Smooth muscle cell (in vitro differentiated cells): Measurements from ENCODE around the gene CEP170B. TPM values are rescaled to one million over a fixed set of nuclear protein-coding genes. Genes with fewer than 3 reads are reported as not detected.

ENCODE experiments used
- DNase-seq: peaks from one replicate; lab custom pipeline; 2025; ENCODE audit not compliant: unreplicated experiment; lab: John Stamatoyannopoulos, UW
- H2AFZ ChIP-seq: fragments of 200-600 bp; sonication (generic); 2 replicates; pipeline ENCODE4 v1.6.0; 2016; ENCODE audit warnings: antibody characterized with exemption, low read depth, mild to moderate bottlenecking
- H3F3A ChIP-seq: fragments of 200-600 bp; sonication (generic); 2 replicates; pipeline ENCODE4 v1.6.0; 2017; ENCODE audit warnings: antibody characterized with exemption, low read depth
- H3K27ac ChIP-seq: fragments of 200-600 bp; sonication (generic); 2 replicates; pipeline ENCODE4 v1.5.1; 2016; ENCODE audit warnings: low read depth, mild to moderate bottlenecking
- H3K27me3 ChIP-seq: fragments of 200-600 bp; sonication (generic); 2 replicates; pipeline ENCODE4 v1.6.1; 2016; ENCODE audit warnings: low read depth, mild to moderate bottlenecking
- H3K36me3 ChIP-seq: fragments of 200-600 bp; sonication (generic); 2 replicates; pipeline ENCODE4 v1.5.1; 2016; ENCODE audit warnings: low read depth
- H3K4me1 ChIP-seq: fragments of 200-600 bp; sonication (generic); 2 replicates; pipeline ENCODE4 v1.5.1; 2016; ENCODE audit warnings: low read depth
- H3K4me2 ChIP-seq: fragments of 200-600 bp; sonication (generic); 2 replicates; pipeline ENCODE4 v1.6.0; 2016; ENCODE audit warnings: mild to moderate bottlenecking
- H3K4me3 ChIP-seq: fragments of 200-600 bp; sonication (generic); 2 replicates; pipeline ENCODE4 v1.5.1; 2016; ENCODE audit warnings: mild to moderate bottlenecking
- H3K79me2 ChIP-seq: fragments of 200-600 bp; sonication (generic); 2 replicates; pipeline ENCODE4 v1.6.0; 2016; ENCODE audit warnings: low read depth, mild to moderate bottlenecking
- H3K9ac ChIP-seq: fragments of 200-600 bp; sonication (generic); 2 replicates; pipeline ENCODE4 v1.6.0; 2016; ENCODE audit warnings: low read depth
- H3K9me3 ChIP-seq: fragments of 200-600 bp; sonication (generic); replicated peaks from 2 replicates; pipeline ENCODE4 v1.5.1; 2016; ENCODE audit warnings: low read depth
- H4K20me1 ChIP-seq: fragments of 200-600 bp; sonication (generic); 2 replicates; pipeline ENCODE4 v1.6.0; 2016; ENCODE audit warnings: low read depth
- WGBS: methylation state at CpG from one replicate; pipeline ENCODE4 v1.1.7; 2016; ENCODE audit warnings: low lambda C conversion rate; 5-methylcytosine and 5-hydroxymethylcytosine counted together
- polyA plus RNA-seq: library from polyadenylated mRNA; unstranded; fragments of >200 nt; fragmentation: Nextera tagmentation; extraction: Ambion mirVana; gene quantifications from 2 replicates; pipeline ENCODE4 v1.2.1, GENCODE V29; 2016
- total RNA-seq: library from RNA; depleted of rRNA; stranded (reverse); fragments of >200 nt; gene quantifications from 2 replicates; pipeline ENCODE4 v1.2.3, GENCODE V29; 2014
- TF ChIP-seq, protein P1 (sequence below): fragments of 200-600 bp; sonication (generic); IDR thresholded peaks from 2 replicates; pipeline ENCODE4 v1.5.1; 2017; ENCODE audit warnings: borderline replicate concordance, mild to moderate bottlenecking, antibody characterized with exemption; ENCODE audit not compliant: insufficient read depth, poor library complexity, severe bottlenecking

Gene CEP170B
- total and polyA plus RNA-seq, 2 experiments from 2014 or later = 5.9 to 9.8 TPM

DNA sequence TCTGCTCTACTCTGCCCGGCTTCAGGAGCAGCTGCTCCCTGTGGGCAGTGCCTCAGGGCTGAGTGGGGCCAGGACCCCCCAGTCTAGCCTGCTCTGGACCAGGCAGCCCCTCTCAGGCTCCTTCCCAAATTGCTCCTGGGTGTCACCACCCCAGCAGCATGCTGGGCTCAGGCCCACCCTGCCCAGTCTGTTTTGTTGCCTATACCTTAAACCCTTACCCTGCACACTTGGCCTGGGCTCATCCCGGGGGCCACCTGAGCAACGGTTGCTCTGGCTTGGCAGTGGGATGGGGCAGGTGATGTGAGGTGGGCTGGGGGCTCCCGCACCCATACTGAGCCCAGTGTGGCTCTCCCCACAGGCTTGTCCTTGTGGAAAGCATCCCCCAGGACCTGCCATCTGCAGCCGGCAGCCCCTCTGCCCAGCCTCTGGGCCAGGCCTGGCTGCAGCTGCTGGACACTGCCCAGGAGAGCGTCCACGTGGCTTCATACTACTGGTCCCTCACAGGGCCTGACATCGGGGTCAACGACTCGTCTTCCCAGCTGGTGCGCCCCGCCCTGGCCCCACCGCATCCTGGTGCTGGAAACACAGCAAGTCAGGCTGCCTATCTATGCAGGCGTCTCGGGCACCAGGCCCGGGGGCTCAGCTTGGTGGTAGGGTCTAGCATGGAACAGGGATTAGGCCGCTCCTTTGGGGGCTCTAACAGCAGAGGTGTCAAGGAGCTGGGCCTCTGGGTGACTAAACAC lies 63.5 kb downstream of the CEP170B start:
- no peaks in the 10 kb centered on the region for H3K4me1 ChIP-seq
- no peak overlapping the region for H3K9ac ChIP-seq
- H3K27me3 ChIP-seq = peaks cover 17% of the 10 kb centered on the region
- WGBS = 96% methylated on average over 17 of the region's 17 CpGs
- no peaks in the 10 kb centered on the region for H3K79me2 ChIP-seq
- H3K36me3 ChIP-seq = no peaks in the 10 kb centered on the region
- TF ChIP-seq, protein P1, sequence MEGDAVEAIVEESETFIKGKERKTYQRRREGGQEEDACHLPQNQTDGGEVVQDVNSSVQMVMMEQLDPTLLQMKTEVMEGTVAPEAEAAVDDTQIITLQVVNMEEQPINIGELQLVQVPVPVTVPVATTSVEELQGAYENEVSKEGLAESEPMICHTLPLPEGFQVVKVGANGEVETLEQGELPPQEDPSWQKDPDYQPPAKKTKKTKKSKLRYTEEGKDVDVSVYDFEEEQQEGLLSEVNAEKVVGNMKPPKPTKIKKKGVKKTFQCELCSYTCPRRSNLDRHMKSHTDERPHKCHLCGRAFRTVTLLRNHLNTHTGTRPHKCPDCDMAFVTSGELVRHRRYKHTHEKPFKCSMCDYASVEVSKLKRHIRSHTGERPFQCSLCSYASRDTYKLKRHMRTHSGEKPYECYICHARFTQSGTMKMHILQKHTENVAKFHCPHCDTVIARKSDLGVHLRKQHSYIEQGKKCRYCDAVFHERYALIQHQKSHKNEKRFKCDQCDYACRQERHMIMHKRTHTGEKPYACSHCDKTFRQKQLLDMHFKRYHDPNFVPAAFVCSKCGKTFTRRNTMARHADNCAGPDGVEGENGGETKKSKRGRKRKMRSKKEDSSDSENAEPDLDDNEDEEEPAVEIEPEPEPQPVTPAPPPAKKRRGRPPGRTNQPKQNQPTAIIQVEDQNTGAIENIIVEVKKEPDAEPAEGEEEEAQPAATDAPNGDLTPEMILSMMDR = no peak
- no peak for DNase-seq
- H3K4me3 ChIP-seq = no peak overlapping the region
- H3K9me3 ChIP-seq = no peaks in the 10 kb centered on the region
- no peak overlapping the region for H2AFZ ChIP-seq
- no peaks in the 10 kb centered on the region for H3F3A ChIP-seq
- H3K27ac ChIP-seq = no peak overlapping the region
- H4K20me1 ChIP-seq = no peaks in the 10 kb centered on the region
- no peak overlapping the region for H3K4me2 ChIP-seq

DNA sequence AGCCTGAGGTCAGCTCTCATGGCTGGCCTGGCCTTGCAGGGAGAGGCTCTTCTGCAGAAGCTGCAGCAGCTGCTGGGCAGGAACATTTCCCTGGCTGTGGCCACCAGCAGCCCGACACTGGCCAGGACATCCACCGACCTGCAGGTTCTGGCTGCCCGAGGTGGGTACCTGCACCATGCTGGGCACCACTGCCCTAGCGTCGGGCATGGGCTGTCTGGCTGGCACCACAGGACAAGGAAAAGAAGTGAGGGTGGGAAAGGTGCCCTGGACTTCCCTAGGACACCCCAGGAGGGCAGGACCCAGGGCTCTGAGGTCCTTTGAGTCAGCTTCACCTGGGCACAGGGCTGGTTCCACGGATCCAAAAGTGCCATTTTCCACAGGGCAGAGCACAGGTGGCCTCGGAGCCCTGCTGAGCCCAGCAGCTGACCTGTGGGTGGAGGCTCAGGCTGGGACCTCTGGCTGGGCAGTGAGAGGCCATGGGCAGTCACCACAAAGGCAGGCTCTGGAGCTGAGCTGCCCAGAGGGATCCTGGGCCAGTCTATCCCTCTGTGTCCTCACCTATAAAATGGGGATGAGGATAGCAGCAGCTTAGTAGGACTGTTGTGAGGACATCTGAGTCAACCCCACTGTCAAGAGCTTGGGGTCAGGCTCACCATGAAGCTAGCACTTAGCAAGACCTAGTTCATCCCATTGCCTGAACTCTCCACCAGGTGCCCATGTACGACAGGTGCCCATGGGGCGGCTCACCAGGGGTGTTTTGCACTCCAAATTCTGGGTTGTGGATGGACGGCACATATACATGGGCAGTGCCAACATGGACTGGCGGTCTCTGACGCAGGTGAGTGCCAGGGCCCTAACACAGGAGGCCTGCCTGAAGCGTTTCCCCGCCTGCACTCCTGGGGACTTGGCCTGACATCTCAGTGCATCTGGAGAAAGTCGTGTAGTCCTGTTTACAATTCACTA lies 64.5 kb downstream of the CEP170B start:
- H3K9ac ChIP-seq = no peak overlapping the region
- peaks cover 23% of the 10 kb centered on the region for H3K27me3 ChIP-seq
- H2AFZ ChIP-seq = no peak overlapping the region
- H3K27ac ChIP-seq = no peak overlapping the region
- no peaks in the 10 kb centered on the region for H3K4me1 ChIP-seq
- H3F3A ChIP-seq = no peaks in the 10 kb centered on the region
- H4K20me1 ChIP-seq = no peaks in the 10 kb centered on the region
- H3K4me3 ChIP-seq = no peak overlapping the region
- no peaks in the 10 kb centered on the region for H3K79me2 ChIP-seq
- no peaks in the 10 kb centered on the region for H3K9me3 ChIP-seq
- no peak for DNase-seq
- no peaks in the 10 kb centered on the region for H3K36me3 ChIP-seq
- 88% methylated on average over 15 of the region's 15 CpGs for WGBS
- TF ChIP-seq, protein P1 = no peak
- H3K4me2 ChIP-seq = no peak overlapping the region

DNA sequence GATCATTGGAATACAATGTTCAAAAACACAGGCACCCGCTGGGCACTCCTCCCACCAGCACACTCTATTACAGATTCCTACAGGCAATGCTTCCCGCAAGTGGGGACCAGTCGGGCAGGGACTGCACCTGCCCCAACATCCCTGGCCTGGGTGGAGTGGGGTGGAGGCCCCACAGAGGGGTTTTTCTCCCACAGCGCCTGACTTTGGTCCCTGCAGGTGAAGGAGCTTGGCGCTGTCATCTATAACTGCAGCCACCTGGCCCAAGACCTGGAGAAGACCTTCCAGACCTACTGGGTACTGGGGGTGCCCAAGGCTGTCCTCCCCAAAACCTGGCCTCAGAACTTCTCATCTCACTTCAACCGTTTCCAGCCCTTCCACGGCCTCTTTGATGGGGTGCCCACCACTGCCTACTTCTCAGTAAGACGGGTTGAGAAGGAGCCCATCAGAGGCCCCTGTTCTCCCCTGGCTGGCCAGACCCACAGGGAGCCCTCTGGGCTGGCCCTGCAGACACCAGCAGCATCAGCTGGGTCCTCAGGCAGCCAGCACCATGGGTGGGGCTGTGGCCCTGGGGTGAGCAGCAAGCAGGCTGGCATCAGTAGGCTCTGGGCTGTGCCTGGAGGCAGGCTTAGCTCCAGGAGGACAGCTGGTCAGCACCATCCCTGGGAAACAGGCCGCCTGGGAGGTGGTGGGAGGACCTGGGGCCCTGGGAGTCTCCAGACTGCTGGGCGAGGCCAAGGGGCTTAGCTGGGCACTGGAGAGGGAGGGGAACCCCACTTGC lies 65.6 kb downstream of the CEP170B start:
- no peaks in the 10 kb centered on the region for H3K36me3 ChIP-seq
- no peaks in the 10 kb centered on the region for H3K4me1 ChIP-seq
- H3K4me3 ChIP-seq = no peak overlapping the region
- no peaks in the 10 kb centered on the region for H3K79me2 ChIP-seq
- no peak overlapping the region for H3K27ac ChIP-seq
- TF ChIP-seq, protein P1 = no peak
- no peaks in the 10 kb centered on the region for H3F3A ChIP-seq
- DNase-seq = no peak
- WGBS = 81% methylated on average over 10 of the region's 10 CpGs
- no peaks in the 10 kb centered on the region for H4K20me1 ChIP-seq
- H3K9ac ChIP-seq = no peak overlapping the region
- no peak overlapping the region for H2AFZ ChIP-seq
- H3K9me3 ChIP-seq = no peaks in the 10 kb centered on the region
- peaks cover 32% of the 10 kb centered on the region for H3K27me3 ChIP-seq
- no peak overlapping the region for H3K4me2 ChIP-seq
